Measurements from ENCODE around the gene APCDD1.

The APCDD1 gene

GRCh38 chr18:10521566-10521965, 67.1 kb downstream of the APCDD1 start:
- TF ChIP-seq, protein P1, sequence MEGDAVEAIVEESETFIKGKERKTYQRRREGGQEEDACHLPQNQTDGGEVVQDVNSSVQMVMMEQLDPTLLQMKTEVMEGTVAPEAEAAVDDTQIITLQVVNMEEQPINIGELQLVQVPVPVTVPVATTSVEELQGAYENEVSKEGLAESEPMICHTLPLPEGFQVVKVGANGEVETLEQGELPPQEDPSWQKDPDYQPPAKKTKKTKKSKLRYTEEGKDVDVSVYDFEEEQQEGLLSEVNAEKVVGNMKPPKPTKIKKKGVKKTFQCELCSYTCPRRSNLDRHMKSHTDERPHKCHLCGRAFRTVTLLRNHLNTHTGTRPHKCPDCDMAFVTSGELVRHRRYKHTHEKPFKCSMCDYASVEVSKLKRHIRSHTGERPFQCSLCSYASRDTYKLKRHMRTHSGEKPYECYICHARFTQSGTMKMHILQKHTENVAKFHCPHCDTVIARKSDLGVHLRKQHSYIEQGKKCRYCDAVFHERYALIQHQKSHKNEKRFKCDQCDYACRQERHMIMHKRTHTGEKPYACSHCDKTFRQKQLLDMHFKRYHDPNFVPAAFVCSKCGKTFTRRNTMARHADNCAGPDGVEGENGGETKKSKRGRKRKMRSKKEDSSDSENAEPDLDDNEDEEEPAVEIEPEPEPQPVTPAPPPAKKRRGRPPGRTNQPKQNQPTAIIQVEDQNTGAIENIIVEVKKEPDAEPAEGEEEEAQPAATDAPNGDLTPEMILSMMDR (IDR thresholded peaks at IDR 0.05) = no peak
- peaks cover 14 to 15% of the 10 kb centered on the region in 2 experiments for H3K4me1 ChIP-seq (ENCODE audit: control insufficient read depth in 1 of 2, insufficient read depth in 1 of 2, low read depth in 1 of 2, low read length in 1 of 2)
- no peaks in the 10 kb centered on the region for H3K27me3 ChIP-seq
- H3K4me3 ChIP-seq (ENCODE audit: low read depth in 1 of 2, low read length in 1 of 2) = no peak overlapping the region
- no peak overlapping the region for H3K27ac ChIP-seq
- H3K9me3 ChIP-seq = no peaks in the 10 kb centered on the region
- H3K36me3 ChIP-seq = no peaks in the 10 kb centered on the region

GRCh38 chr18:10522574-10522973, 68.1 kb downstream of the APCDD1 start:
- H3K4me1 ChIP-seq (ENCODE audit: control insufficient read depth in 1 of 2, insufficient read depth in 1 of 2, low read depth in 1 of 2, low read length in 1 of 2) = peaks cover 17 to 24% of the 10 kb centered on the region in 2 experiments
- H3K27ac ChIP-seq = no peak overlapping the region
- H3K9me3 ChIP-seq = no peaks in the 10 kb centered on the region
- H3K36me3 ChIP-seq = no peaks in the 10 kb centered on the region
- no peak overlapping the region for H3K4me3 ChIP-seq (ENCODE audit: low read depth in 1 of 2, low read length in 1 of 2)
- H3K27me3 ChIP-seq = no peaks in the 10 kb centered on the region
- TF ChIP-seq, protein P1 (IDR thresholded peaks at IDR 0.05) = no peak

DNA sequence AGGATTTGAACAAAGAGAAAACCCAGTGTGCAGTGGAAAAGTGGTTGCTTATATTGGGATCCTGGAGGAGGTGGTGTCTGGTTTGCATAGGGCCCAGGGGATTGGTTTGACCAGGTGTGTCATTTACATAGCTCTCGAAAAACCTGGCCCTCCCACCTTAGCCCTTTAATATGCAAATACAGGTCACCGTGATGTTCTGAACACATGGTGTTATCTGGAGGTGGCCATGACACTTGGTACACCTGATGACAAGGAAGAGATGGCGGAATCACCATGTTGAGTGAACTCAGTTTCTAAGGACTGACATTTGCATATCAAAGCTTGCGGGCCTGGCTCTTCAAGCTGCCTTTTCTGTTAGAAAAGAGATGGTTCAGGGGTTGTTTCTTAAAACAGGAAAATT, 69.1 kb downstream of the APCDD1 start:
- no peaks in the 10 kb centered on the region for H3K36me3 ChIP-seq
- TF ChIP-seq, protein P1 (IDR thresholded peaks at IDR 0.05) = no peak
- H3K4me1 ChIP-seq (ENCODE audit: control insufficient read depth in 1 of 2, insufficient read depth in 1 of 2, low read depth in 1 of 2, low read length in 1 of 2) = peaks cover 17 to 24% of the 10 kb centered on the region in 2 experiments
- no peaks in the 10 kb centered on the region for H3K9me3 ChIP-seq
- no peaks in the 10 kb centered on the region for H3K27me3 ChIP-seq
- H3K4me3 ChIP-seq (ENCODE audit: low read depth in 1 of 2, low read length in 1 of 2) = no peak overlapping the region
- H3K27ac ChIP-seq = no peak overlapping the region

- H3K27me3 ChIP-seq = no peaks in the 10 kb centered on the region
- TF ChIP-seq, protein P1 (IDR thresholded peaks at IDR 0.05) = no peak
- peak overlapping the region; percentile 88 to 92 for H3K4me3 ChIP-seq (ENCODE audit: low read depth in 1 of 2, low read length in 1 of 2)
- no peaks in the 10 kb centered on the region for H3K36me3 ChIP-seq
- H3K4me1 ChIP-seq (ENCODE audit: control insufficient read depth in 1 of 2, insufficient read depth in 1 of 2, low read depth in 1 of 2, low read length in 1 of 2) = peaks cover 14 to 21% of the 10 kb centered on the region in 2 experiments
- H3K9me3 ChIP-seq = no peaks in the 10 kb centered on the region
- H3K27ac ChIP-seq = peak overlapping the region; percentile 95
Measured at GRCh38 chr18:10524507-10525370, 70.3 kb downstream of the APCDD1 start.

GRCh38 chr18:10525371-10525691, 70.9 kb downstream of the APCDD1 start:
- Histone ChIP-seq H3K4me1 (ENCODE audit: control insufficient read depth in 1 of 2, insufficient read depth in 1 of 2, low read depth in 1 of 2, low read length in 1 of 2) (peaks cover 20 to 27% of the 10 kb centered on the region in 2 experiments), H3K27ac (peak overlapping the region; percentile 95), H3K27me3 (no peaks in the 10 kb centered on the region), H3K4me3 (ENCODE audit: low read depth in 1 of 2, low read length in 1 of 2) (peak overlapping the region; percentile 88 to 92), H3K9me3 (no peaks in the 10 kb centered on the region), H3K36me3 (no peaks in the 10 kb centered on the region)
- TF ChIP-seq, protein P1 (IDR thresholded peaks at IDR 0.05) = no peak

Data from neutrophil (primary cell).